SK-N-MC (cell line): ENCODE measurements around the gene SPINK4.

Source experiments
- DNase-seq: peaks from one replicate; pipeline ENCODE4 v3.0.0-alpha.2; 2011; ENCODE audit warnings: low read depth, low spot score
- H3K27ac ChIP-seq: fragments of 200-600 bp; sonication (generic); 2 replicates; pipeline ENCODE4 v1.5.1; 2016; ENCODE audit warnings: mixed run types
- H3K36me3 ChIP-seq: fragments of 200-600 bp; sonication (generic); 2 replicates; pipeline ENCODE4 v1.6.1; 2017; ENCODE audit warnings: antibody characterized with exemption, low read length, mixed read lengths; ENCODE audit not compliant: insufficient read depth
- H3K4me3 ChIP-seq: fragments of 200-600 bp; sonication (generic); 2 replicates; pipeline ENCODE4 v1.5.1; 2016
- H3K9ac ChIP-seq: fragments of 200-600 bp; sonication (generic); 2 replicates; pipeline ENCODE4 v1.8.0; 2017; ENCODE audit warnings: mixed run types, mixed read lengths; ENCODE audit not compliant: insufficient read length
- H3K9me3 ChIP-seq: fragments of 200-600 bp; sonication (generic); 2 replicates; pipeline ENCODE4 v1.6.1; 2017; ENCODE audit warnings: low read depth, mild to moderate bottlenecking, antibody characterized with exemption, low read length, moderate library complexity, mixed read lengths
- EZH2 ChIP-seq: fragments of 200-600 bp; sonication (generic); IDR thresholded peaks from one replicate; pipeline ENCODE4 v1.6.1; 2017; ENCODE audit warnings: antibody characterized with exemption
- FOXP2 ChIP-seq: optimal IDR thresholded peaks from 2 replicates; pipeline ENCODE3; 2011; ENCODE audit warnings: mild to moderate bottlenecking, moderate library complexity; ENCODE audit not compliant: insufficient read depth; ENCODE audit errors: extremely low read length, control extremely low read depth
- POLR2AphosphoS5 ChIP-seq: IDR thresholded peaks from 2 replicates; pipeline ENCODE4 v1.6.1; 2012; ENCODE audit warnings: mild to moderate bottlenecking, low read depth, low read length, borderline replicate concordance

The SPINK4 gene

DNA sequence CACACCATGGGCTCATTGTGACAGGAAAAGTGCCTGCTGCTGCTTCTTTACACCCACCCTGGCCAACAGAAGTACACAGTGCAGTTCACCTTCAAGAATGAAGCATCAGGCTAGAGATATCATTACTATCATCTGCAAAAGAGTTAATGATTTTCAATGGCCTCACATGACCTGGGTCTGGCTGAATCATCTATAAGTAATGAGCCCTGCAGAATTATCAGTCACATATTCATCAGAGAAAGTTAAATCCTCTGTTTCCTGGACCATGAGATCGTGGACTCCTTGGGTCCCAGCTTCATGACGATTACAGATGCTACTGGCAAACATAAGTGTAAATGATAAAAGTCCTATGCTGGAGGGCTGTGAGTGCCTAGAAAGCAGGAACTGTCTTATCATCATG lies 16.3 kb downstream of the SPINK4 start:
- Histone ChIP-seq H3K9ac (no peak overlapping the region), H3K36me3 (peaks cover 73% of the 10 kb centered on the region), H3K4me3 (no peak overlapping the region), H3K27ac (no peak overlapping the region), H3K9me3 (no peaks in the 10 kb centered on the region)
- DNase-seq = no peak
- no peak for TF ChIP-seq FOXP2
- TF ChIP-seq EZH2 = no peak

DNA sequence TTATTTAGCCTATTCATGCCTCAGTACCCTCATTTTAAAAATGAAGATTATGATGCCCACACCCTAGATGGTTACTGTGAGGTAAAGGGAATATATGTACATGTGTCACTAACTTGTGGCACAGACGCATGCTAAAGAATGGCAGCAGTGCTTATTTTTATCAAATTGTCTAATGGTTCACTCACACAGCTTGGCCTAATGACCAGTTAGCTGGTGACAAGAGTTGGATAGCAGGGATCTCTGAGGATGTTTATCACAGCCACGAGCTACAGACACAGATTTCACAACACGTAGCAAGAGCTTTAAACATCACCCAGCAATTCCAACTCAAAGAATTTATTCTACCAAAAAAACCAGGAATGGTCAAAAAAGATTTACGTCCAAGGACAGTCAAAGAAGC lies 17.3 kb downstream of the SPINK4 start:
- no peaks in the 10 kb centered on the region for H3K9me3 ChIP-seq
- H3K4me3 ChIP-seq = no peak overlapping the region
- no peak overlapping the region for H3K27ac ChIP-seq
- DNase-seq = no peak
- peaks cover 82% of the 10 kb centered on the region for H3K36me3 ChIP-seq
- no peak overlapping the region for H3K9ac ChIP-seq
- TF ChIP-seq POLR2AphosphoS5 (no peak), EZH2 (no peak), FOXP2 (no peak)

DNA sequence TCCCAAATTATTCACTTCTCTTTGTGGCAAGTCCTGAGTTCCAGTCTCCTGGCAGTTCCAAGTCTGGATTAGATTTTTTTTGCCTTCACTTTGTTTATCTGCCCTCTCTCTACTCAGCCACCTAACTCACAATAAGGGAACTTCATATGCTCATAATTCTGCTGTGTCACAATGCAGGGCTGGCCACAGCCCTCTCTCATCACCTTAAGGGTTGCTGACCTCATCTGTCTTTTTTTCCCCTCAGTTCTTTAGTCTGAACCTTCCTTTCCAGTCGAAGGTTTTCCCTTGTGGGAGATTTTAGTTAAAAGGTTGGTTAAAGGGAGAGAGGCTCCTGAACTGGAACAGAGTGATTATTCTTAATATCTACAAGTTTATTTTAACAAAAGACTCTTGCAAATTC lies 20.4 kb downstream of the SPINK4 start:
- peaks cover 65% of the 10 kb centered on the region for H3K36me3 ChIP-seq
- TF ChIP-seq EZH2 = no peak
- no peak for TF ChIP-seq POLR2AphosphoS5
- no peak for TF ChIP-seq FOXP2

DNA sequence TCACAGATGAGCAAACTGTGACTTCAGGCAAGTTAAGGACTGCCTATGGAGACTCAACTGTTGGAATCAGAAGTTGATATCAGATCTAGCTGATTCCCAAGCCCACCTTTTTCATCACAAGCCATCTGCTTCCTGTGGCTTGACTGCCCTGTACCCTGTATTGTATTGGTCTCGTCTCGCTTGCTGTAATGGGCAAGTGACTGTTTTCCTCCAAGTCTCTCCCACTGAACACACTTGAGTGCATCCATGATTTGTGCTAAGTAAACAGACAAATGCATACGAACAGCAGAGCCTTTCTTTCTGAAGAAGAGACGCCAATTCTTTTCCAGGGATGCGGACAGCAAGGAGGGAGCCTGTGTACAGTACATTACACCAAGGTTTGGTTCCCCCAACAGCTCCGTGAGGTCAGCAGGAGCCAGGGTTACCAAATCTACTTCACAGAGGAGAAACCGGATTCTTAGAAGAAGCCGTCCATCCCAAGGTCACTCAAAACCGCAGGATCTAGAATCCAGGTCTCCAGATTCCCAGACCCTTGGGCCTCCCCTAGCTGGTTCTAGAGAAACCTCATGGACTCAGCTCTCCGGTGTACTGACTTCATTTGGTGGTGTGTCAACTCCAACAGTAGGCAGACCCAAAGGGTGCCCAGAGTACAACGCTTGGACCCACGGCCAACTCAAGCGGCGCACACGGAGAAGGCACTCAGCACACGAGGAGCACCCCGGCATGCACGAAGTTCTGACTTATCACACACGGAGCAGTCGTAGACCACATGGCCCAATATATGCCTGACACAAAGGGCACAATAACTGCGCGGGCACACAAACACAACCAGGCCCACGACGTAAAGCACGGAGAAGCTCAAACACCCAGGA lies 23.4 kb downstream of the SPINK4 start:
- H3K36me3 ChIP-seq = peaks cover 62% of the 10 kb centered on the region

More for the DNA sequence above, 20.4 kb downstream of the SPINK4 start:
- Histone ChIP-seq H3K9me3 (no peaks in the 10 kb centered on the region), H3K4me3 (no peak overlapping the region), H3K27ac (no peak overlapping the region), H3K9ac (no peak overlapping the region)
- no peak for DNase-seq

DNA sequence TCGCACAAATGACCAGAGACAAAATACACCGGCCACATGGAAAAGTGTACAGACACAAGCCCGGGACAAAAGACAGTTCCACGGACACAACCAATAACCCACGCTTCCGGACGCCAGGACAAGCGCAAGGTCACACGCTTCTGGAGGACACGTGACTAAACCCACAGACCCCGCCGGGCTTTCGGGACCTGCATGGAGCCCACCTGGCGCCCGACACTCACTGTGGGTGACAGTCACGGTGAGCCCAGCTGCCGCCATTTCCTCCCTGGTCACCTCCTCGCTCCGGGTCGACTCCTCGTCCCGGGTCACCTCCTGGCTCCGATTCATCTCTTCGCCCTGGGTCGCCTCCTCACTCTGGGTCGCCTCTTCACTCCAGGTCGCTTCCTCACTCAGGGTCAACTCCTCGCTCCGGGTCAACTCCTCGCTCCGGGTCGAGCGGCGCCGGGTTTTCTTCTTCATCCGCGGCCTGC lies 24.1 kb downstream of the SPINK4 start:
- Histone ChIP-seq H3K36me3 (peaks cover 61% of the 10 kb centered on the region), H3K9ac (peak overlapping the region; percentile 86), H3K9me3 (no peaks in the 10 kb centered on the region), H3K4me3 (peak overlapping the region; percentile 94), H3K27ac (no peak overlapping the region)
- no peak for TF ChIP-seq EZH2
- TF ChIP-seq POLR2AphosphoS5 = peak; percentile 9; the same call in 1 of the 2 replicates
- no peak for DNase-seq

More for the DNA sequence above, 23.4 kb downstream of the SPINK4 start:
- H3K9me3 ChIP-seq = no peaks in the 10 kb centered on the region
- H3K9ac ChIP-seq = peak overlapping the region; percentile 86
- no peak for DNase-seq
- no peak overlapping the region for H3K27ac ChIP-seq
- no peak for TF ChIP-seq EZH2
- no peak for TF ChIP-seq POLR2AphosphoS5
- no peak for TF ChIP-seq FOXP2
- peak overlapping the region; percentile 94 for H3K4me3 ChIP-seq

DNA sequence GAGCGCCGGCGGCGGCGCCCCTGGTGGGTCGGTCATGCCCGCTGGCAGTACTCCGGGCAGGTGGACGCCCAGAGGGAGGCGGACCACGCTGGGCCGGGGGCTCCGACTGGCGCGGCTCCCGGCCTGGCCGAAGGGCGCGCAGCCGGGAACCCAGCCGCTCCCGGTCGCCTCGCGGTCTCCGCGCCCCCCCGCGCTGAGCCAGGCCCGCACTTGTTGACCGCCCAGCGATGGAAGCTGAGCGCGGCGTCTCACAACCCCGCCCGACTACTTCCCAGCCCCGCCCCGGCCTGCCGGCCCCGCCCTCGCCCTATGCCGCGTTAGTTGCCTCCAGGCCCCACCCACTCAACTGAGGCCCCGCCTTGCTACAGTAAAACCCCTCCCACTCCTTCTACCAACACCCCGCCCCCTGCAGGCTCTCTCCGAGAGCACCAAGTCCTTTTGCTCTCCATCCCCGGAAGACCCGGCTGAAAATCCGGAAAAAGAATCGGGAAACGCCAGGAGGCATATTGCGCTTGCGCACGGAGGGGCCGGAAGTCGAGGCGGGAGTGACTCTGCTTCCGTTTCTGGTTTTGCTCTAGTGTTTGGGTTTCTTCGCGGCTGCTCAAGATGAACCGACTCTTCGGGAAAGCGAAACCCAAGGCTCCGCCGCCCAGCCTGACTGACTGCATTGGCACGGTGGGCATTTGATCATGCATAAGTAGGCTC lies 24.7 kb downstream of the SPINK4 start, which contains the start of the genes BAG1 and CHMP5:
TSS of gene BAG1 (minus strand) at position 236 of the 705 bp plus-strand sequence.
TSS of gene CHMP5 (plus strand) at position 577 of the 705 bp plus-strand sequence. CDS start at position 607, 30 bp downstream.
- peaks cover 56% of the 10 kb centered on the region for H3K36me3 ChIP-seq

DNA sequence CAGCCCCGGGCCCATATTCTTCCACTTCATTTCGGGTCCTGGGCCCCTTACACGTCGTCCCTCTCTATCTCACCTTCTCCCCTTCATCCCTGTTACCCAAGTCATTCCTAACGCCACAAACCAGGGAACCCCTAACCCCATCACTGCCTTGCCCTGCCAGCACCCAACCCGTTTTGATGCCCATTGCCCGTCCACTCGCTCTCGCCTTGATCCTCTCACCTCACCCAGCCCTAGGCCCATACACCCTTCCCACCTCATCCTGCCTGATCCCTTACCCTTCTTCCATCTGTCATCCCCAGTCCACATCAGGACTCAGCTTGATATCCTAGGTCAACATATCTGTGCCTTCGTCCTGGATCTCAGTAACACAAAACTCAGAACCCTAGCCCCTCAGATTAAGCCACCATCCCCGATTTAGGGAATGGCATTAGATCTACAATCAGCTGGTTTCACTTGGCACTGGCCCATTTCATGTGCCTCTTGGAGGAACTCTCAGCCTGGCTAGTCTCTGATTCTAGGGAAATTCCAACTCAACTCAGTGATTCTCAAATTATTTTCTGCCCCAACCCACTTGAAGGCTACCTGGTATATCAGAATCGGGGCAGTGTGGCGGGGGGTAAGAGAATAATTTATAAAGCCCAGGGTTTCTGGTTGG lies 25.4 kb downstream of the SPINK4 start:
- peak overlapping the region; percentile 94 for H3K4me3 ChIP-seq
- no peaks in the 10 kb centered on the region for H3K9me3 ChIP-seq
- no peak overlapping the region for H3K27ac ChIP-seq
- no peak for TF ChIP-seq POLR2AphosphoS5
- no peak for TF ChIP-seq FOXP2
- no peak for TF ChIP-seq EZH2
- peaks cover 53% of the 10 kb centered on the region for H3K36me3 ChIP-seq
- DNase-seq = no peak
- peak overlapping the region; percentile 90 for H3K9ac ChIP-seq

More for the DNA sequence above, 24.7 kb downstream of the SPINK4 start, which contains the start of the genes BAG1 and CHMP5:
- peak; percentile 92 for DNase-seq
- TF ChIP-seq EZH2 (no peak), FOXP2 (no peak), POLR2AphosphoS5 (peak; percentile 87; the same call in 1 of the 2 replicates)
- H3K9ac ChIP-seq = peak within 1 kb of the TSS; percentile 90
- H3K4me3 ChIP-seq = peak within 1 kb of the TSS; percentile 94
- H3K9me3 ChIP-seq = no peaks in the 10 kb centered on the region
- no peak within 1 kb of the TSS for H3K27ac ChIP-seq

DNA sequence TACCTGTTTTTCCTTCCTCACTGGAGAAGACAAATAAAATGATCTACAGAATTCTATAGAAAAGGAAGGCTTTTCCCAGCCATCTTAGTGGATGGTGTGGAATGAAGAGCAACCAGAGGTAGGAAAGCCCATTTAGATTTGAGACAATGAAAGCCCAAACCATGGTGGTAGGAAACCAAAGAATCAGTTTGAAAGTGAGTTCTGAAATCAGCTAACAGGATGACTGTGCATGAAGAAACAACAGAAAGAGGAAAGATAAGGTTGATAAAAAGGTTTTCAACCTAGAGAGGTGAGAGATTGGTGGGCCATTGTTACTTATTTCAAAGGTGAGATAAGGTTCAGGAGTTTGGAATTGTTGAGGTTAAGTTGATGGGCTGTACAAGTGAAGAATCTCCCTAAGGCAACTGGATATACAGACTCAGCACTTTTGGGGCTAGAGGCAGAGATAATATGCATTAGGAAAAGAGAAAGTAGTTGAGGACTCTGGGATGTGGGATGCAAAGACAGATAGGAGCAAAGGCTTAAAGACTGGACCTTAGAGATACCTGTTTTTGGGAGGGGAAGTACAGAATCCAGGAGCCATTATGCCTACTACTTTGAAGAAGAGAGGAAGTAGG lies 27.3 kb downstream of the SPINK4 start:
- no peak overlapping the region for H3K9ac ChIP-seq
- H3K9me3 ChIP-seq = no peaks in the 10 kb centered on the region
- H3K4me3 ChIP-seq = no peak overlapping the region
- TF ChIP-seq FOXP2 (no peak), EZH2 (no peak), POLR2AphosphoS5 (no peak)
- no peak for DNase-seq
- no peak overlapping the region for H3K27ac ChIP-seq
- H3K36me3 ChIP-seq = peaks cover 54% of the 10 kb centered on the region

DNA sequence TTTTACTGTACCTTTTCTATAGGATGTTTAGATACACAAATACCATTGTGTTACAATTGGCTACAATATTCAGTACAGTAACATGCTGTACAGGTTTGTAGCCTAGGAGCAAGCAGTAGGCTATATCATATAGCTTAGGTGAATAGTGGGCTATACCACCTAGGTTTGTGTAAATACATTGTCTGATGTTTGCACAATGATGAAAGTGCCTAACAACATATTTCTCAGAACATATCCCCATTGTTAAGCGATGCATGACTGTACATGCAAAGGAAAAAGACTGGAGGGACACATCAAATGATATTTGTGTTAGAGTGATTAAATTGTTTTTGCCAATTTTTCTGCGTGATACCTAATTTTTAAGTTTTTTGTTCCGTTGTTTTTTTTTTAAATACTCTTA lies 30.2 kb downstream of the SPINK4 start:
- Histone ChIP-seq H3K36me3 (peaks cover 68% of the 10 kb centered on the region), H3K27ac (no peak overlapping the region), H3K4me3 (no peak overlapping the region), H3K9ac (no peak overlapping the region), H3K9me3 (no peaks in the 10 kb centered on the region)
- DNase-seq = no peak
- TF ChIP-seq EZH2 = no peak
- no peak for TF ChIP-seq FOXP2
- no peak for TF ChIP-seq POLR2AphosphoS5
